Mucosa of stomach (tissue), 1 donor: ENCODE results near the gene ZFP3.
A peak's percentile ranks its signal among the peaks of the same experiment; 100 is the strongest.
"Not testable (repeated sequence)": the region's sequence is repeated elsewhere in the genome, so short reads cannot be mapped to it uniquely, and the experiment has no call there.

Experiments
- H3K27me3 ChIP-seq: one replicate; pipeline ENCODE4 v1.7.0; 2013; ENCODE audit warnings: mild to moderate bottlenecking, low read length; ENCODE audit not compliant: control insufficient read depth, insufficient read depth
- H3K36me3 ChIP-seq: one replicate; pipeline ENCODE4 v1.7.0; 2013; ENCODE audit warnings: low read length; ENCODE audit not compliant: control insufficient read depth, insufficient read depth
- H3K4me1 ChIP-seq: one replicate; pipeline ENCODE4 v1.7.0; 2013; ENCODE audit warnings: mild to moderate bottlenecking, low read length; ENCODE audit not compliant: control insufficient read depth, insufficient read depth
- H3K4me3 ChIP-seq: one replicate; pipeline ENCODE4 v1.7.0; 2013; ENCODE audit warnings: low read length
- H3K9ac ChIP-seq: one replicate; pipeline ENCODE4 v1.7.0; 2013; ENCODE audit warnings: mild to moderate bottlenecking, low read length, moderate library complexity
- H3K9me3 ChIP-seq: one replicate; pipeline ENCODE4 v1.7.0; 2013; ENCODE audit warnings: mild to moderate bottlenecking, low read length, moderate library complexity; ENCODE audit not compliant: control insufficient read depth
- donor health status: Pancreatic carcinoma.

The ZFP3 gene

GRCh38 chr17:5045496-5045895 lies 32.8 kb upstream of the ZFP3 start:
- Histone ChIP-seq H3K27me3 (no peaks in the 10 kb centered on the region), H3K4me1 (peaks cover 11% of the 10 kb centered on the region), H3K4me3 (no peak overlapping the region), H3K9ac (no peak overlapping the region), H3K9me3 (no peaks in the 10 kb centered on the region), H3K36me3 (no peaks in the 10 kb centered on the region)

GRCh38 chr17:5047446-5047845 lies 30.8 kb upstream of the ZFP3 start:
- H3K9ac ChIP-seq, result no peak overlapping the region
- no peaks in the 10 kb centered on the region for H3K9me3 ChIP-seq
- H3K4me1 ChIP-seq, result peaks cover 3% of the 10 kb centered on the region

GRCh38 chr17:5049314-5049841 lies 28.9 kb upstream of the ZFP3 start:
- no peaks in the 10 kb centered on the region for H3K9me3 ChIP-seq
- H3K36me3 ChIP-seq, result no peaks in the 10 kb centered on the region
- H3K9ac ChIP-seq, result no peak overlapping the region
- no peak overlapping the region for H3K4me3 ChIP-seq
- H3K27me3 ChIP-seq, result no peaks in the 10 kb centered on the region
- H3K4me1 ChIP-seq, result no peaks in the 10 kb centered on the region

More at GRCh38 chr17:5047446-5047845, 30.8 kb upstream of the ZFP3 start:
- no peaks in the 10 kb centered on the region for H3K36me3 ChIP-seq
- H3K4me3 ChIP-seq, result no peak overlapping the region
- H3K27me3 ChIP-seq, result no peaks in the 10 kb centered on the region

GRCh38 chr17:5050278-5050677 lies 28.0 kb upstream of the ZFP3 start:
- no peaks in the 10 kb centered on the region for H3K36me3 ChIP-seq
- no peak overlapping the region for H3K9ac ChIP-seq
- H3K4me1 ChIP-seq, result no peaks in the 10 kb centered on the region
- no peak overlapping the region for H3K4me3 ChIP-seq
- H3K27me3 ChIP-seq, result no peaks in the 10 kb centered on the region
- no peaks in the 10 kb centered on the region for H3K9me3 ChIP-seq

- Histone ChIP-seq H3K36me3 (no peaks in the 10 kb centered on the region), H3K4me1 (no peaks in the 10 kb centered on the region), H3K9ac (no peak overlapping the region), H3K27me3 (no peaks in the 10 kb centered on the region), H3K9me3 (no peaks in the 10 kb centered on the region), H3K4me3 (no peak overlapping the region)
Observed at GRCh38 chr17:5055543-5055942, 22.7 kb upstream of the ZFP3 start.

- H3K4me3 ChIP-seq, result no peak overlapping the region
- no peaks in the 10 kb centered on the region for H3K9me3 ChIP-seq
- H3K27me3 ChIP-seq, result no peaks in the 10 kb centered on the region
- peaks cover 3% of the 10 kb centered on the region for H3K4me1 ChIP-seq
- no peak overlapping the region for H3K9ac ChIP-seq
- no peaks in the 10 kb centered on the region for H3K36me3 ChIP-seq
Observed at GRCh38 chr17:5065227-5065744, 13.0 kb upstream of the ZFP3 start.

GRCh38 chr17:5068236-5068635 lies 10.0 kb upstream of the ZFP3 start:
- no peak overlapping the region for H3K4me3 ChIP-seq
- H3K9me3 ChIP-seq, result no peaks in the 10 kb centered on the region
- H3K27me3 ChIP-seq, result no peaks in the 10 kb centered on the region
- H3K4me1 ChIP-seq, result no peaks in the 10 kb centered on the region
- no peaks in the 10 kb centered on the region for H3K36me3 ChIP-seq
- H3K9ac ChIP-seq, result no peak overlapping the region

GRCh38 chr17:5069724-5070123 lies 8.5 kb upstream of the ZFP3 start:
- no peaks in the 10 kb centered on the region for H3K9me3 ChIP-seq
- H3K4me1 ChIP-seq, result no peaks in the 10 kb centered on the region
- H3K36me3 ChIP-seq, result no peaks in the 10 kb centered on the region
- no peaks in the 10 kb centered on the region for H3K27me3 ChIP-seq
- no peak overlapping the region for H3K4me3 ChIP-seq
- no peak overlapping the region for H3K9ac ChIP-seq

GRCh38 chr17:5075472-5075871 lies 2.8 kb upstream of the ZFP3 start:
- not testable (repeated sequence) for H3K27me3 ChIP-seq, H3K9ac ChIP-seq, H3K36me3 ChIP-seq, H3K4me3 ChIP-seq, H3K4me1 ChIP-seq, H3K9me3 ChIP-seq

GRCh38 chr17:5077275-5077674 lies 992 bp upstream of the ZFP3 start:
- H3K9me3 ChIP-seq, H3K9ac ChIP-seq, H3K4me1 ChIP-seq, H3K36me3 ChIP-seq, H3K27me3 ChIP-seq: not testable (repeated sequence)
- peak overlapping the region; percentile 65 for H3K4me3 ChIP-seq

GRCh38 chr17:5077781-5078105 lies 524 bp upstream of the ZFP3 start:
- no peaks in the 10 kb centered on the region for H3K9me3 ChIP-seq
- H3K4me1 ChIP-seq, result peaks cover 5% of the 10 kb centered on the region
- no peaks in the 10 kb centered on the region for H3K27me3 ChIP-seq
- no peaks in the 10 kb centered on the region for H3K36me3 ChIP-seq
- H3K4me3 ChIP-seq, result peak overlapping the region; percentile 65
- H3K9ac ChIP-seq, result peak overlapping the region; percentile 85

- no peak overlapping the region for H3K9ac ChIP-seq
Observed at GRCh38 chr17:5080591-5080990, 2.3 kb downstream of the ZFP3 start.

More at GRCh38 chr17:5080591-5080990, 2.3 kb downstream of the ZFP3 start:
- peaks cover 5% of the 10 kb centered on the region for H3K4me1 ChIP-seq
- H3K36me3 ChIP-seq, result no peaks in the 10 kb centered on the region
- no peak overlapping the region for H3K4me3 ChIP-seq
- H3K9me3 ChIP-seq, result no peaks in the 10 kb centered on the region
- H3K27me3 ChIP-seq, result no peaks in the 10 kb centered on the region
